CD4-positive, alpha-beta T cell (primary cell): ENCODE data around the gene CYSLTR1. TPM values are rescaled to one million over a fixed set of nuclear protein-coding genes. Genes with fewer than 3 reads are reported as not detected.
"Not testable (repeated sequence)": the region's sequence is repeated elsewhere in the genome, so short reads cannot be mapped to it uniquely, and the experiment has no call there.

Experiments
- ATAC-seq: fragments of 200-7000 bp; cut with Tn5 transposase; one replicate; pipeline ENCODE4 v1.10.0; 2022; ENCODE audit warnings: mild to moderate bottlenecking; ENCODE audit not compliant: poor library complexity
- CTCF ChIA-PET: fragments of 350-600 bp; sonication (Branson Sonifier 250); formaldehyde crosslinking; loops from one replicate; lab custom pipeline; 2021; ENCODE audit warnings: antibody characterized with exemption, inconsistent platforms; lab: Charles Lee
- POLR2A ChIA-PET: fragments of 350-600 bp; sonication (Branson Sonifier 250); formaldehyde crosslinking; loops from one replicate; lab custom pipeline; 2021; ENCODE audit warnings: antibody characterized with exemption, inconsistent platforms; lab: Charles Lee
- DNase-seq, 14 experiments: peaks; one replicate each; pipeline ENCODE4 v3.0.0-alpha.2; 2013 to 2020; ENCODE audit warnings: mixed read lengths in 2 of 14
- H3K27ac ChIP-seq, 2 donors: one replicate each; pipeline versions ENCODE4 v1.5.1 to v1.7.0; 2013; ENCODE audit warnings: low read length in 2 of 2, low read depth in 1 of 2, mild to moderate bottlenecking in 1 of 2
- H3K27me3 ChIP-seq, 2 experiments: 1 replicate in 1 of 2; 2 replicates in 1 of 2; pipeline versions ENCODE4 v1.6.1 to v1.7.0; 2013; ENCODE audit warnings: low read length in 2 of 2, control low read depth in 1 of 2, mild to moderate bottlenecking in 1 of 2, moderate library complexity in 1 of 2; ENCODE audit not compliant: insufficient read depth in 2 of 2, control insufficient read depth in 1 of 2
- H3K36me3 ChIP-seq: one replicate; pipeline ENCODE4 v1.6.1; 2013; ENCODE audit warnings: low read length, control low read depth; ENCODE audit not compliant: insufficient read depth
- H3K4me1 ChIP-seq: one replicate; pipeline ENCODE4 v1.6.1; 2013; ENCODE audit warnings: low read length, control low read depth; ENCODE audit not compliant: insufficient read depth
- H3K4me3 ChIP-seq: one replicate; pipeline ENCODE4 v1.5.1; 2013; ENCODE audit warnings: mild to moderate bottlenecking, low read length, moderate library complexity
- H3K9me3 ChIP-seq, 2 experiments: 1 replicate in 1 of 2; 2 replicates in 1 of 2; pipeline versions ENCODE4 v1.6.1 to v1.7.0; 2013; ENCODE audit warnings: low read length in 2 of 2, mild to moderate bottlenecking in 2 of 2, control low read depth in 1 of 2, moderate library complexity in 1 of 2; ENCODE audit not compliant: control insufficient read depth in 1 of 2, insufficient read depth in 1 of 2
- H3K27ac Mint-ChIP-seq: one replicate; pipeline ENCODE4 v1.8.0; 2020; ENCODE audit warnings: mixed read lengths
- H3K27me3 Mint-ChIP-seq: one replicate; pipeline ENCODE4 v1.8.0; 2021; ENCODE audit warnings: mixed read lengths
- H3K36me3 Mint-ChIP-seq: one replicate; pipeline ENCODE4 v1.8.0; 2021; ENCODE audit warnings: low read depth, mixed read lengths
- H3K4me1 Mint-ChIP-seq: one replicate; pipeline ENCODE4 v1.8.0; 2021; ENCODE audit warnings: low read depth, mixed read lengths
- H3K4me3 Mint-ChIP-seq: one replicate; pipeline ENCODE4 v1.8.0; 2020; ENCODE audit warnings: mild to moderate bottlenecking, mixed read lengths
- H3K9me3 Mint-ChIP-seq: one replicate; pipeline ENCODE4 v1.8.0; 2020; ENCODE audit warnings: mixed read lengths
- CTCF ChIP-seq: fragments of 200-600 bp; IDR thresholded peaks from one replicate; pipeline ENCODE4 v1.8.0; 2022; ENCODE audit warnings: antibody characterized with exemption, mild to moderate bottlenecking
- intact Hi-C, 2 experiments: fragments of 100-400 bp; cut with DNase I in 1 of 2; cut with micrococcal nuclease in 1 of 2; formaldehyde crosslinking; loops; one replicate each; pipeline versions ENCODE4 v1.15.1 to v1.9.0; 2023 to 2025; cut with DNase I, micrococcal nuclease
- total RNA-seq, 174 experiments: library from RNA in 2 of 174; stranded (reverse) in 2 of 174; gene quantifications; one replicate each; pipeline ENCODE4 v1.2.3 and lab custom pipeline; 2021 to 2026

Gene CYSLTR1
- total RNA-seq, 2 experiments from 2014 or later = 6.6 to 7.4 TPM

- no peak for DNase-seq
- CTCF ChIA-PET = interaction anchor here (0.7 kb wide), 1 partner anchor 59 kb away, joined by 3 read pairs; no protein-coding TSS in a partner anchor
- H3K27ac ChIP-seq = no peak overlapping the region
- no peaks in the 10 kb centered on the region for H3K27me3 Mint-ChIP-seq
- intact Hi-C loops = no loop called here
- no peak overlapping the region for H3K4me3 Mint-ChIP-seq
- peaks cover 42% of the 10 kb centered on the region for H3K36me3 Mint-ChIP-seq
- H3K4me1 ChIP-seq = no peaks in the 10 kb centered on the region
- H3K9me3 Mint-ChIP-seq = no peaks in the 10 kb centered on the region
- H3K27ac Mint-ChIP-seq = no peak overlapping the region
- H3K4me1 Mint-ChIP-seq = no peaks in the 10 kb centered on the region
- POLR2A ChIA-PET = interaction anchor here (0.6 kb wide), 1 partner anchor 1092 kb away, joined by 3 read pairs; no protein-coding TSS in a partner anchor
- peaks cover 8% of the 10 kb centered on the region in 2 experiments for H3K9me3 ChIP-seq
- ATAC-seq = no peak
- no peak overlapping the region for H3K4me3 ChIP-seq
- no peaks in the 10 kb centered on the region for H3K27me3 ChIP-seq
- TF ChIP-seq CTCF = no peak
- no peaks in the 10 kb centered on the region for H3K36me3 ChIP-seq
Measured at GRCh38 chrX:78303086-78303485, 24.3 kb downstream of the CYSLTR1 start.

- H3K4me3 ChIP-seq, POLR2A ChIA-PET, H3K27ac ChIP-seq, CTCF ChIA-PET, DNase-seq, H3K36me3 ChIP-seq, H3K9me3 ChIP-seq, H3K4me3 Mint-ChIP-seq, H3K27ac Mint-ChIP-seq, ATAC-seq, H3K27me3 Mint-ChIP-seq, H3K9me3 Mint-ChIP-seq, H3K4me1 Mint-ChIP-seq, intact Hi-C loops, H3K4me1 ChIP-seq, H3K27me3 ChIP-seq: not testable (repeated sequence)
- peaks cover 31% of the 10 kb centered on the region for H3K36me3 Mint-ChIP-seq
Measured at GRCh38 chrX:78300933-78301332, 26.5 kb downstream of the CYSLTR1 start.

GRCh38 chrX:78283511-78283910, 43.9 kb downstream of the CYSLTR1 start:
- Histone ChIP-seq H3K27ac (no peak overlapping the region), H3K9me3 (no peaks in the 10 kb centered on the region), H3K36me3 (no peaks in the 10 kb centered on the region), H3K27me3 (no peaks in the 10 kb centered on the region), H3K4me3 (no peak overlapping the region), H3K4me1 (no peaks in the 10 kb centered on the region)
- POLR2A ChIA-PET = no interaction called here
- no peak for ATAC-seq
- H3K4me1 Mint-ChIP-seq = no peaks in the 10 kb centered on the region
- no peak for DNase-seq
- CTCF ChIA-PET = no interaction called here
- intact Hi-C loops = no loop called here
- no peak overlapping the region for H3K4me3 Mint-ChIP-seq
- H3K9me3 Mint-ChIP-seq = no peaks in the 10 kb centered on the region
- TF ChIP-seq CTCF = no peak
- no peaks in the 10 kb centered on the region for H3K27me3 Mint-ChIP-seq
- no peak overlapping the region for H3K27ac Mint-ChIP-seq
- H3K36me3 Mint-ChIP-seq = peaks cover 37% of the 10 kb centered on the region

DNA sequence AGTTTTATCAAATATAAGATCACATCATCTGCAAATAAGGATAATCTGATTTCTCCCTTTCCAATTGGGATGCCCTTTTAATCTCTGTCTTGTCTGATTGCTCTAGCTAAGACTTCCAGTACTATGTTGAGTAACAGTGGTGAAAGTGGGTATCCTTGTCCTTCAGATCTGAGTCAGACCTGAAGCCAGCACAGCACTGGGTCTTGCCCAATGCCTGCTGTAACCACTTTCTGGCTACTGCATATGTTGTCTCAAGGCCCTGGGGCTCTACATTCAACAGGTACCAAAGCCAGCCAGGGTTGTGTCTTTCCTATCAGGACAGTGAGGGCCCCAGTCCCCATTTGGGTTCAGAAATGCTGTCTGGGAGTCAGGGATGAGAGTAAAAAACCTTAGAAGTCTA, 90.3 kb downstream of the CYSLTR1 start:
- Mint-ChIP-seq H3K4me3 (no peak overlapping the region), H3K27ac (no peak overlapping the region), H3K36me3 (no peaks in the 10 kb centered on the region), H3K27me3 (no peaks in the 10 kb centered on the region), H3K4me1 (no peaks in the 10 kb centered on the region), H3K9me3 (no peaks in the 10 kb centered on the region)
- H3K27me3 ChIP-seq = no peaks in the 10 kb centered on the region
- H3K27ac ChIP-seq = no peak overlapping the region
- peaks cover 0 to 6% of the 10 kb centered on the region in 2 experiments for H3K9me3 ChIP-seq
- H3K36me3 ChIP-seq = no peaks in the 10 kb centered on the region
- ChIA-PET POLR2A (no interaction called here), CTCF (no interaction called here)
- ATAC-seq = no peak
- DNase-seq = no peak
- intact Hi-C loops = no loop called here
- no peak for TF ChIP-seq CTCF
- no peaks in the 10 kb centered on the region for H3K4me1 ChIP-seq
- H3K4me3 ChIP-seq = no peak overlapping the region

GRCh38 chrX:78226047-78226446, 101.4 kb downstream of the CYSLTR1 start:
- H3K4me1 ChIP-seq, H3K4me1 Mint-ChIP-seq, H3K4me3 ChIP-seq, H3K27me3 ChIP-seq, intact Hi-C loops, DNase-seq, CTCF ChIA-PET, H3K36me3 ChIP-seq, H3K27ac ChIP-seq, ATAC-seq, H3K4me3 Mint-ChIP-seq, H3K27me3 Mint-ChIP-seq, H3K27ac Mint-ChIP-seq, H3K36me3 Mint-ChIP-seq, H3K9me3 Mint-ChIP-seq, H3K9me3 ChIP-seq, POLR2A ChIA-PET: not testable (repeated sequence)
